Right lobe of liver (tissue), 4 donors: ENCODE data around the gene PLEKHA1.

Source experiments
- POLR2A ChIP-seq: fragments of 450-650 bp; IDR thresholded peaks from one replicate; pipeline ENCODE4 v1.6.1; 2017; ENCODE audit warnings: antibody characterized with exemption, mild to moderate bottlenecking
- TF ChIP-seq, protein P1 (sequence below), 4 donors: fragments of 200-600 bp in 3 of 4; fragments of 450-650 bp in 1 of 4; IDR thresholded peaks; one replicate each; pipeline versions ENCODE4 v1.5.1 to v1.8.0; 2016 to 2022; ENCODE audit warnings: antibody characterized with exemption in 4 of 4, mild to moderate bottlenecking in 2 of 4
- donor health status: DM: no; HTN: no; CAD: no.
- donor health status: DM: no; HTN: no; CAD: no.
- donor health status: DM: no; HTN: yes; CAD: no.

DNA sequence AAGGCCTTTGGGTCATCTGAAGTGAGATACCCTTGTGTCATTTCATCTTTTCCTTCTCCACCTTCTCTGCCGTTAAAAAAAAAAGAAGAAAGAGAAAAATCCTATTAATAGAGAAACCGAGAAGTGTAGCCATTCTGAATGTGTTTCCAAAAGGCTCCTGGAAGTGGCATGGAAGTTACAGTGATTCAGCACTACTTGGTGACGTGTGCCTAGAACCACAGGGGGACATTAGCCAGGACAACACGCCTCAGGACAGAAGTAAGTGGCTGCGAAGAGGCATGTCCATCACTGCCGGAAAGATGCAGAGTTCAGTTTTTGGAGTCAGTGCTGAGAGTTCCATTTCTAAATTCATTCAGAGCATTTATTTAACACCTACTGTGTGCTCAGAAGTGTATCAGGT, 93.2 kb downstream of the PLEKHA1 start:
- TF ChIP-seq, protein P1, sequence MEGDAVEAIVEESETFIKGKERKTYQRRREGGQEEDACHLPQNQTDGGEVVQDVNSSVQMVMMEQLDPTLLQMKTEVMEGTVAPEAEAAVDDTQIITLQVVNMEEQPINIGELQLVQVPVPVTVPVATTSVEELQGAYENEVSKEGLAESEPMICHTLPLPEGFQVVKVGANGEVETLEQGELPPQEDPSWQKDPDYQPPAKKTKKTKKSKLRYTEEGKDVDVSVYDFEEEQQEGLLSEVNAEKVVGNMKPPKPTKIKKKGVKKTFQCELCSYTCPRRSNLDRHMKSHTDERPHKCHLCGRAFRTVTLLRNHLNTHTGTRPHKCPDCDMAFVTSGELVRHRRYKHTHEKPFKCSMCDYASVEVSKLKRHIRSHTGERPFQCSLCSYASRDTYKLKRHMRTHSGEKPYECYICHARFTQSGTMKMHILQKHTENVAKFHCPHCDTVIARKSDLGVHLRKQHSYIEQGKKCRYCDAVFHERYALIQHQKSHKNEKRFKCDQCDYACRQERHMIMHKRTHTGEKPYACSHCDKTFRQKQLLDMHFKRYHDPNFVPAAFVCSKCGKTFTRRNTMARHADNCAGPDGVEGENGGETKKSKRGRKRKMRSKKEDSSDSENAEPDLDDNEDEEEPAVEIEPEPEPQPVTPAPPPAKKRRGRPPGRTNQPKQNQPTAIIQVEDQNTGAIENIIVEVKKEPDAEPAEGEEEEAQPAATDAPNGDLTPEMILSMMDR (IDR thresholded peaks at IDR 0.05), result no peak
- no peak for TF ChIP-seq POLR2A
